Hematopoietic multipotent progenitor cell (in vitro differentiated cells): ENCODE data around the gene TBX1. TPM values are rescaled to one million over a fixed set of nuclear protein-coding genes. Genes with fewer than 3 reads are reported as not detected.

Source experiments
- DNase-seq, 3 donors: peaks; one replicate each; pipeline ENCODE4 v3.0.0-alpha.2; 2011 to 2015; ENCODE audit warnings: low read depth in 2 of 3, low spot score in 2 of 3
- total RNA-seq: library from RNA; depleted of rRNA; stranded (reverse); fragments of >200 nt; gene quantifications from one replicate; pipeline ENCODE4 v1.2.3, GENCODE V29; 2012

TBX1 gene
- total RNA-seq, 1 donor: not detected

GRCh38 chr22:19751497-19752245 is 8.9 kb upstream of the TBX1 start:
- no peak for DNase-seq

GRCh38 chr22:19753090-19753842 is 7.3 kb upstream of the TBX1 start:
- no peak for DNase-seq

- DNase-seq: no peak
These were observed 6.4 kb upstream of the TBX1 start for GRCh38 chr22:19753996-19754700.

- no peak for DNase-seq
These were observed 5.9 kb upstream of the TBX1 start for GRCh38 chr22:19754701-19755144.

- DNase-seq: no peak
These were observed 5.3 kb upstream of the TBX1 start for GRCh38 chr22:19755145-19755710.

- DNase-seq: no peak
These were observed 4.8 kb upstream of the TBX1 start for GRCh38 chr22:19755722-19756287.

- DNase-seq: peak; percentile 36 to 49 (median 49)
These were observed 4.1 kb upstream of the TBX1 start for GRCh38 chr22:19756288-19757128.

- peak in 1 of 3 donors; percentile 52 for DNase-seq
These were observed 3.2 kb upstream of the TBX1 start for GRCh38 chr22:19757140-19757984.

- no peak for DNase-seq
These were observed 2.3 kb upstream of the TBX1 start for GRCh38 chr22:19757985-19758895.

GRCh38 chr22:19758896-19759426 is 1.6 kb upstream of the TBX1 start:
- no peak for DNase-seq

- DNase-seq: no peak
These were observed 1.0 kb upstream of the TBX1 start for GRCh38 chr22:19759427-19760057.

GRCh38 chr22:19760951-19761724 is 560 bp downstream of the TBX1 start:
- DNase-seq: no peak

GRCh38 chr22:19761725-19762567 is 1.4 kb downstream of the TBX1 start:
- DNase-seq: no peak

GRCh38 chr22:19762568-19763457 is 2.2 kb downstream of the TBX1 start:
- DNase-seq: no peak
